ENCODE results near the gene QARS1. TPM values are rescaled to one million over a fixed set of nuclear protein-coding genes. Genes with fewer than 3 reads are reported as not detected.

Gene QARS1
- total RNA-seq, 1 experiment from 2014 or later = 186 TPM

GRCh38 chr3:49098429-49098828 lies 6.1 kb downstream of the QARS1 start:
- no peak for DNase-seq (ENCODE audit: low spot score)
- POLR2A ChIA-PET (ENCODE audit: low non-redundant PET) = interaction anchor here (0.6 kb wide), 1 partner anchor 108 kb away, joined by 5 read pairs; no protein-coding TSS in a partner anchor
- no peak overlapping the region for H3K27ac ChIP-seq (ENCODE audit: low read depth, low read length, poor library complexity, severe bottlenecking)
- no peaks in the 10 kb centered on the region for H3K9me3 ChIP-seq (ENCODE audit: low read depth, low read length, poor library complexity, severe bottlenecking)
- peaks cover 30% of the 10 kb centered on the region for H3K36me3 ChIP-seq (ENCODE audit: insufficient read depth, low read length, poor library complexity, severe bottlenecking)
- no peaks in the 10 kb centered on the region for H3K27me3 ChIP-seq (replicated peaks; ENCODE audit: insufficient read depth, low read depth, low read length, poor library complexity)
- no peak for TF ChIP-seq CTCF (conservative IDR thresholded peaks at IDR 0.05; ENCODE audit: low read depth, low read length)
- no peak for TF ChIP-seq EZH2 (IDR thresholded peaks at IDR 0.05; ENCODE audit: borderline replicate concordance, low read depth, low read length, poor library complexity, severe bottlenecking)
- H3K4me1 ChIP-seq (ENCODE audit: insufficient read depth, low read length, poor library complexity, severe bottlenecking) = peaks cover 1% of the 10 kb centered on the region
- H3K4me3 ChIP-seq (ENCODE audit: low read depth, low read length, poor library complexity, severe bottlenecking) = no peak overlapping the region
- BruUV-seq (replicated peaks) = no TSS peak
- CTCF ChIA-PET = no interaction called here
- intact Hi-C loops (cut with micrococcal nuclease; ENCODE audit: unreplicated experiment) = no loop called here

GRCh38 chr3:49093853-49094767 lies 10.4 kb downstream of the QARS1 start, which contains the start of gene QRICH1:
Gene QRICH1 (minus strand): TSS chr3:49094071. CDS start chr3:49077017, 17,054 bp downstream.
- Histone ChIP-seq H3K27me3 (replicated peaks; ENCODE audit: insufficient read depth, low read depth, low read length, poor library complexity) (no peaks in the 10 kb centered on the region), H3K9me3 (ENCODE audit: low read depth, low read length, poor library complexity, severe bottlenecking) (no peaks in the 10 kb centered on the region), H3K27ac (ENCODE audit: low read depth, low read length, poor library complexity, severe bottlenecking) (peak within 1 kb of the TSS; percentile 96), H3K36me3 (ENCODE audit: insufficient read depth, low read length, poor library complexity, severe bottlenecking) (peaks cover 6% of the 10 kb centered on the region), H3K4me1 (ENCODE audit: insufficient read depth, low read length, poor library complexity, severe bottlenecking) (no peaks in the 10 kb centered on the region), H3K4me3 (ENCODE audit: low read depth, low read length, poor library complexity, severe bottlenecking) (peak within 1 kb of the TSS; percentile 81)
- DNase-seq (ENCODE audit: low spot score) = peak; percentile 96
- TF ChIP-seq CTCF (conservative IDR thresholded peaks at IDR 0.05; ENCODE audit: low read depth, low read length) = peak; percentile 43
- TF ChIP-seq EZH2 (IDR thresholded peaks at IDR 0.05; ENCODE audit: borderline replicate concordance, low read depth, low read length, poor library complexity, severe bottlenecking) = no peak
- CTCF ChIA-PET = interaction anchor here (0.6 to 1.3 kb wide), 2 partner anchors 27 to 105 kb away, joined by 4 read pairs; partner anchors contain the start of genes P4HTM and USP19
- intact Hi-C loops (cut with micrococcal nuclease; ENCODE audit: unreplicated experiment) = no loop called here
- BruUV-seq (replicated peaks) = no TSS peak
- POLR2A ChIA-PET (ENCODE audit: low non-redundant PET) = interaction anchor here (0.6 to 1.1 kb wide), 2 partner anchors 318 to 355 kb away, joined by 3 to 4 read pairs; partner anchors contain the start of gene RHOA

GRCh38 chr3:49092938-49093852 lies 11.4 kb downstream of the QARS1 start:
- peak overlapping the region; percentile 96 for H3K27ac ChIP-seq (ENCODE audit: low read depth, low read length, poor library complexity, severe bottlenecking)
- peak overlapping the region; percentile 81 for H3K4me3 ChIP-seq (ENCODE audit: low read depth, low read length, poor library complexity, severe bottlenecking)
- no peaks in the 10 kb centered on the region for H3K27me3 ChIP-seq (replicated peaks; ENCODE audit: insufficient read depth, low read depth, low read length, poor library complexity)
- CTCF ChIA-PET = no interaction called here
- intact Hi-C loops (cut with micrococcal nuclease; ENCODE audit: unreplicated experiment) = no loop called here
- no peaks in the 10 kb centered on the region for H3K9me3 ChIP-seq (ENCODE audit: low read depth, low read length, poor library complexity, severe bottlenecking)
- no peaks in the 10 kb centered on the region for H3K4me1 ChIP-seq (ENCODE audit: insufficient read depth, low read length, poor library complexity, severe bottlenecking)
- TF ChIP-seq EZH2 (IDR thresholded peaks at IDR 0.05; ENCODE audit: borderline replicate concordance, low read depth, low read length, poor library complexity, severe bottlenecking) = no peak
- no peak for TF ChIP-seq CTCF (conservative IDR thresholded peaks at IDR 0.05; ENCODE audit: low read depth, low read length)
- TSS peak; percentile 42 for BruUV-seq (replicated peaks)
- peak; percentile 75 for DNase-seq (ENCODE audit: low spot score)
- H3K36me3 ChIP-seq (ENCODE audit: insufficient read depth, low read length, poor library complexity, severe bottlenecking) = peaks cover 2% of the 10 kb centered on the region
- POLR2A ChIA-PET (ENCODE audit: low non-redundant PET) = interaction anchor here (1.1 kb wide), 1 partner anchor 319 kb away, joined by 4 read pairs; the partner anchor contains the start of gene RHOA

Data from A673 (cell line).